Measurements from ENCODE around the gene TMX2.

- TF ChIP-seq CTCF (IDR thresholded peaks at IDR 0.05) (no peak), POLR2A (IDR thresholded peaks at IDR 0.05) (no peak)
Observed at GRCh38 chr11:57788703-57789088, 76.3 kb downstream of the TMX2 start.

Data from esophagus squamous epithelium (tissue), 4 donors.